Renal pelvis (tissue), 4 donors: Measurements from ENCODE around the gene SATB2. TPM values are rescaled to one million over a fixed set of nuclear protein-coding genes. Genes with fewer than 3 reads are reported as not detected.

ENCODE experiments used
- DNase-seq: peaks from one replicate; pipeline ENCODE4 v3.0.0-alpha.2; 2013
- polyA plus RNA-seq, 3 donors: library from polyadenylated mRNA; unstranded; fragments of 120-200 nt; gene quantifications; one replicate each; pipeline ENCODE4 v1.2.1, GENCODE V29; 2013; ENCODE audit not compliant: insufficient read length in 3 of 3

SATB2 gene
- polyA plus RNA-seq, 3 donors, result 10.8 to 18.9 (median 15.2) TPM

GRCh38 chr2:199336546-199336945 is 121.2 kb downstream of the SATB2 start:
- no peak for DNase-seq

- no peak for DNase-seq
These were observed 122.2 kb downstream of the SATB2 start for GRCh38 chr2:199335502-199335901.

GRCh38 chr2:199329466-199329865 is 128.3 kb downstream of the SATB2 start:
- DNase-seq, result no peak

- DNase-seq, result no peak
These were observed 128.7 kb downstream of the SATB2 start for GRCh38 chr2:199329031-199329430.

GRCh38 chr2:199325881-199326280 is 131.9 kb downstream of the SATB2 start:
- no peak for DNase-seq

GRCh38 chr2:199322151-199322550 is 135.6 kb downstream of the SATB2 start:
- no peak for DNase-seq

- no peak for DNase-seq
These were observed 140.1 kb downstream of the SATB2 start for GRCh38 chr2:199317646-199318045.

- DNase-seq, result no peak
These were observed 140.9 kb downstream of the SATB2 start for GRCh38 chr2:199316851-199317250.

- DNase-seq, result peak; percentile 41
These were observed 142.2 kb downstream of the SATB2 start for GRCh38 chr2:199315299-199316179.

- DNase-seq, result no peak
These were observed 144.8 kb downstream of the SATB2 start for GRCh38 chr2:199312931-199313330.

GRCh38 chr2:199310771-199311585 is 146.8 kb downstream of the SATB2 start:
- DNase-seq, result no peak

GRCh38 chr2:199309973-199310372 is 147.8 kb downstream of the SATB2 start:
- DNase-seq, result no peak

- no peak for DNase-seq
These were observed 148.3 kb downstream of the SATB2 start for GRCh38 chr2:199309411-199309810.

- DNase-seq, result no peak
These were observed 149.2 kb downstream of the SATB2 start for GRCh38 chr2:199308567-199308966.

- DNase-seq, result no peak
These were observed 150.3 kb downstream of the SATB2 start for GRCh38 chr2:199307461-199307860.

- DNase-seq, result no peak
These were observed 151.6 kb downstream of the SATB2 start for GRCh38 chr2:199306116-199306515.

- no peak for DNase-seq
These were observed 154.0 kb downstream of the SATB2 start for GRCh38 chr2:199303728-199304177.

GRCh38 chr2:199302851-199303250 is 154.9 kb downstream of the SATB2 start:
- no peak for DNase-seq

GRCh38 chr2:199288424-199288823 is 169.3 kb downstream of the SATB2 start:
- DNase-seq, result no peak

GRCh38 chr2:199282309-199282708 is 175.4 kb downstream of the SATB2 start:
- DNase-seq, result no peak

- DNase-seq, result no peak
These were observed 178.6 kb downstream of the SATB2 start for GRCh38 chr2:199279146-199279545.

GRCh38 chr2:199278099-199278498 is 179.6 kb downstream of the SATB2 start:
- no peak for DNase-seq

- DNase-seq, result no peak
These were observed 184.7 kb downstream of the SATB2 start for GRCh38 chr2:199273042-199273511.
